Trophoblast cell (in vitro differentiated cells and primary cell): ENCODE measurements around the gene SPRY2.
A peak's percentile ranks its signal among the peaks of the same experiment; 100 is the strongest.

ENCODE experiments used
- DNase-seq, 2 donors: peaks; one replicate each; pipeline ENCODE4 v3.0.0-alpha.2; 2016
- H2AFZ ChIP-seq: 2 replicates; pipeline ENCODE4 v1.6.1; 2013; ENCODE audit warnings: low read length, moderate library complexity, mild to moderate bottlenecking; ENCODE audit not compliant: insufficient read depth, poor library complexity
- H2AK5ac ChIP-seq: 2 replicates; pipeline ENCODE4 v1.6.1; 2013; ENCODE audit warnings: mild to moderate bottlenecking, low read length
- H2BK120ac ChIP-seq: 2 replicates; pipeline ENCODE4 v1.6.1; 2013; ENCODE audit warnings: low read length, mild to moderate bottlenecking, moderate library complexity; ENCODE audit not compliant: insufficient read depth, poor library complexity
- H2BK12ac ChIP-seq: 2 replicates; pipeline ENCODE4 v1.6.1; 2013; ENCODE audit warnings: mild to moderate bottlenecking, low read length, moderate library complexity
- H2BK5ac ChIP-seq: 2 replicates; pipeline ENCODE4 v1.6.1; 2013; ENCODE audit warnings: low read length, low read depth, moderate library complexity, mild to moderate bottlenecking; ENCODE audit not compliant: poor library complexity
- H3K14ac ChIP-seq: 2 replicates; pipeline ENCODE4 v1.6.1; 2013; ENCODE audit warnings: mild to moderate bottlenecking, low read length
- H3K18ac ChIP-seq: 2 replicates; pipeline ENCODE4 v1.6.1; 2013; ENCODE audit warnings: mild to moderate bottlenecking, low read length
- H3K23ac ChIP-seq: 2 replicates; pipeline ENCODE4 v1.6.1; 2013; ENCODE audit warnings: low read length
- H3K27ac ChIP-seq: 2 replicates; pipeline ENCODE4 v1.5.1; 2013; ENCODE audit warnings: low read depth, mild to moderate bottlenecking, inconsistent platforms, low read length, moderate library complexity
- H3K27me3 ChIP-seq: 2 replicates; pipeline ENCODE4 v1.6.1; 2013; ENCODE audit warnings: inconsistent platforms, mild to moderate bottlenecking, low read length, moderate library complexity; ENCODE audit not compliant: insufficient read depth
- H3K36me3 ChIP-seq, 2 experiments: 1 replicate in 1 of 2; 2 replicates in 1 of 2; pipeline ENCODE4 v1.6.1; 2013; ENCODE audit warnings: low read length in 2 of 2, mild to moderate bottlenecking in 2 of 2, moderate library complexity in 1 of 2; ENCODE audit not compliant: insufficient read depth in 2 of 2, control insufficient read depth in 1 of 2
- H3K4ac ChIP-seq: 2 replicates; pipeline ENCODE4 v1.6.1; 2013; ENCODE audit warnings: low read depth, mild to moderate bottlenecking, low read length, moderate library complexity
- H3K4me1 ChIP-seq, 2 experiments: 1 replicate in 1 of 2; 2 replicates in 1 of 2; pipeline ENCODE4 v1.6.1; 2013; ENCODE audit warnings: low read length in 2 of 2, mild to moderate bottlenecking in 2 of 2, moderate library complexity in 1 of 2; ENCODE audit not compliant: insufficient read depth in 2 of 2, control insufficient read depth in 1 of 2
- H3K4me2 ChIP-seq: 2 replicates; pipeline ENCODE4 v1.6.1; 2013; ENCODE audit warnings: inconsistent platforms, mild to moderate bottlenecking, low read length, moderate library complexity
- H3K4me3 ChIP-seq: 2 replicates; pipeline ENCODE4 v1.5.1; 2013; ENCODE audit warnings: mild to moderate bottlenecking, low read depth, low read length, inconsistent platforms
- H3K79me1 ChIP-seq: one replicate; pipeline ENCODE4 v1.6.1; 2013; ENCODE audit warnings: low read length
- H3K79me2 ChIP-seq: 2 replicates; pipeline ENCODE4 v1.6.1; 2013; ENCODE audit warnings: low read length, mild to moderate bottlenecking; ENCODE audit not compliant: control insufficient read depth, insufficient read depth, poor library complexity
- H3K9ac ChIP-seq: 2 replicates; pipeline ENCODE4 v1.6.1; 2013; ENCODE audit warnings: mild to moderate bottlenecking, low read length
- H3K9me3 ChIP-seq: 2 replicates; pipeline ENCODE4 v1.6.1; 2013; ENCODE audit warnings: low read depth, mild to moderate bottlenecking, control low read depth, inconsistent platforms, low read length; ENCODE audit not compliant: insufficient read depth
- H4K12ac ChIP-seq: 2 replicates; pipeline ENCODE4 v1.6.1; 2013; ENCODE audit warnings: low read depth, mild to moderate bottlenecking, low read length, moderate library complexity
- H4K8ac ChIP-seq: 2 replicates; pipeline ENCODE4 v1.6.1; 2013; ENCODE audit warnings: low read depth, mild to moderate bottlenecking, low read length, moderate library complexity
- H4K91ac ChIP-seq: one replicate; pipeline ENCODE4 v1.6.1; 2013; ENCODE audit warnings: low read depth, mild to moderate bottlenecking, low read length, moderate library complexity
- WGBS: extraction: QIAGEN DNeasy Blood & Tissue Kit; methylation state at CpG from one replicate; pipeline ENCODE4 v1.1.7; 2013; ENCODE audit warnings: missing lambda C conversion rate; ENCODE audit not compliant: insufficient read length, insufficient coverage; ENCODE audit errors: extremely low coverage; 5-methylcytosine and 5-hydroxymethylcytosine counted together

The SPRY2 gene

GRCh38 chr13:80363890-80364503 is 23.1 kb upstream of the SPRY2 start:
- no peak overlapping the region for H3K23ac ChIP-seq
- no peaks in the 10 kb centered on the region for H3K27me3 ChIP-seq
- peaks cover 7% of the 10 kb centered on the region in 2 experiments for H3K4me1 ChIP-seq
- no peak overlapping the region for H4K91ac ChIP-seq
- H3K4me2 ChIP-seq, result no peak overlapping the region
- peaks cover 3% of the 10 kb centered on the region for H3K79me1 ChIP-seq
- no peak overlapping the region for H3K9ac ChIP-seq
- H2BK120ac ChIP-seq, result no peak overlapping the region
- H2AK5ac ChIP-seq, result no peak overlapping the region
- no peaks in the 10 kb centered on the region for H3K36me3 ChIP-seq
- no peak overlapping the region for H3K14ac ChIP-seq
- H2BK5ac ChIP-seq, result no peak overlapping the region
- H2AFZ ChIP-seq, result no peak overlapping the region
- no CpG with 5 or more reads among the region's 3 CpGs for WGBS
- no peaks in the 10 kb centered on the region for H3K9me3 ChIP-seq
- no peaks in the 10 kb centered on the region for H3K79me2 ChIP-seq
- H3K27ac ChIP-seq, result no peak overlapping the region
- peak in 1 of 2 donors; percentile 51 for DNase-seq
- H4K8ac ChIP-seq, result no peak overlapping the region
- no peak overlapping the region for H3K4me3 ChIP-seq
- no peak overlapping the region for H2BK12ac ChIP-seq
- H4K12ac ChIP-seq, result no peak overlapping the region
- H3K4ac ChIP-seq, result no peak overlapping the region
- no peak overlapping the region for H3K18ac ChIP-seq

DNA sequence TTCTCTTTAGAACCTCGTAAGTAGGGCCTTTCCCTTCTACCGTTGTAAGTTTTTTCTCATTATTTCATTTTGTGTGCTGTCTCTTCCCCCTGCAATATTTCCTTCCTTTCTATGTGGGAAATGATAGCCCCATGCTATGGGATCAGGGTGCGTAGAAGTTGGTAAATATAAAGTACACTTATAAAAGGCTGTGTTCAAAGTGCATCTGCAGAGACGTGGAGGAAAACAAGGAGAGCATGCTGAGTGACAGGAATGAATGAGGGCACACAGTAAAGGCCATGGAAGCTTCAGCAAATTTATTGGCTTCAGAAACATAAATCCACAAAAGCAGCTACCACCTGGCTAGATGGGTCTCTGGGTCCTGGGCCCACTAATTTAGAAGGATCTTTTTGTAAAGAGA is 21.6 kb upstream of the SPRY2 start:
- Histone ChIP-seq H2AFZ (no peak overlapping the region), H4K12ac (no peak overlapping the region), H2BK5ac (no peak overlapping the region), H3K4me3 (no peak overlapping the region), H3K18ac (no peak overlapping the region), H3K27me3 (no peaks in the 10 kb centered on the region), H4K8ac (no peak overlapping the region), H2AK5ac (no peak overlapping the region), H3K9me3 (no peaks in the 10 kb centered on the region), H3K79me2 (no peaks in the 10 kb centered on the region), H2BK120ac (no peak overlapping the region), H3K36me3 (no peaks in the 10 kb centered on the region), H3K9ac (no peak overlapping the region), H3K4me2 (no peak overlapping the region), H3K14ac (no peak overlapping the region), H2BK12ac (no peak overlapping the region), H3K79me1 (peaks cover under 1% of the 10 kb centered on the region), H3K23ac (no peak overlapping the region), H3K4ac (no peak overlapping the region), H3K27ac (no peak overlapping the region), H4K91ac (no peak overlapping the region), H3K4me1 (peaks cover 7% of the 10 kb centered on the region in 2 experiments)
- no peak for DNase-seq
- no CpG with 5 or more reads among the region's 4 CpGs for WGBS

DNA sequence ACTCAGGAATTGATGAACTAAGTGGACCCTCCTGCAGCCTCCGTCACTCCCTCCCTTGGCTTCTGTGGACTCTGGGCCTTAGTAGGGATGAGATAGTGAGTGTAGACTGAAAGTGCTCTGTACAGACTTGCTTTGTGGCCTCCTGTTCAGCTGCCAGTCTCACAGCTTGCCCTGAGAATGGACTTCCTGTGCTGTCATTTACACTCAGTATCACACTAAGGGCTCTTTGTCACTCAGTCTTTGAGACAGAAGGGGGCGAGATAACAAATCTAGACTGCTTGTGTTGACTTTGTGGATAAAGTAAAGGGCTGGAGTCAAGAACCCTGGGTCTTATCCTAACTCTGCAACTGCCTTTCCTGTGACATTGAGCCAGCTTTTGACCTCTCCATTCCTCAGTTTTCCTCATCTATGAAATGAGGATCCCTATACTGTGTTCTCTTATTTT is 21.0 kb upstream of the SPRY2 start:
- no peak overlapping the region for H2AFZ ChIP-seq
- H2AK5ac ChIP-seq, result no peak overlapping the region
- no peak overlapping the region for H2BK120ac ChIP-seq
- H3K79me1 ChIP-seq, result no peaks in the 10 kb centered on the region
- no peak overlapping the region for H3K23ac ChIP-seq
- no peaks in the 10 kb centered on the region for H3K27me3 ChIP-seq
- H2BK5ac ChIP-seq, result no peak overlapping the region
- no peaks in the 10 kb centered on the region for H3K36me3 ChIP-seq
- H2BK12ac ChIP-seq, result no peak overlapping the region
- H3K4me1 ChIP-seq, result peaks cover 7% of the 10 kb centered on the region in 2 experiments
- H3K9ac ChIP-seq, result no peak overlapping the region
- no peak overlapping the region for H4K91ac ChIP-seq
- no peaks in the 10 kb centered on the region for H3K9me3 ChIP-seq
- H3K79me2 ChIP-seq, result no peaks in the 10 kb centered on the region
- H3K27ac ChIP-seq, result no peak overlapping the region
- no peak overlapping the region for H3K14ac ChIP-seq
- no CpG with 5 or more reads among the region's 2 CpGs for WGBS
- H3K4ac ChIP-seq, result no peak overlapping the region
- H3K4me3 ChIP-seq, result no peak overlapping the region
- no peak overlapping the region for H4K8ac ChIP-seq
- DNase-seq, result no peak
- no peak overlapping the region for H3K4me2 ChIP-seq
- H4K12ac ChIP-seq, result no peak overlapping the region
- no peak overlapping the region for H3K18ac ChIP-seq

GRCh38 chr13:80361298-80361697 is 20.4 kb upstream of the SPRY2 start:
- no peak overlapping the region for H3K9ac ChIP-seq
- H2BK5ac ChIP-seq, result no peak overlapping the region
- peaks cover 1% of the 10 kb centered on the region for H3K9me3 ChIP-seq
- no peak overlapping the region for H2BK12ac ChIP-seq
- H3K4ac ChIP-seq, result no peak overlapping the region
- no peak for DNase-seq
- no peaks in the 10 kb centered on the region for H3K79me1 ChIP-seq
- no peak overlapping the region for H2AK5ac ChIP-seq
- H3K27ac ChIP-seq, result no peak overlapping the region
- H3K79me2 ChIP-seq, result no peaks in the 10 kb centered on the region
- no peaks in the 10 kb centered on the region for H3K36me3 ChIP-seq
- H4K91ac ChIP-seq, result no peak overlapping the region
- H3K4me1 ChIP-seq, result peaks cover 7% of the 10 kb centered on the region in 2 experiments
- no peak overlapping the region for H4K12ac ChIP-seq
- no peak overlapping the region for H3K4me2 ChIP-seq
- no peaks in the 10 kb centered on the region for H3K27me3 ChIP-seq
- H3K18ac ChIP-seq, result no peak overlapping the region
- no peak overlapping the region for H2AFZ ChIP-seq
- no peak overlapping the region for H2BK120ac ChIP-seq
- H3K4me3 ChIP-seq, result no peak overlapping the region
- no peak overlapping the region for H4K8ac ChIP-seq
- no peak overlapping the region for H3K14ac ChIP-seq
- no peak overlapping the region for H3K23ac ChIP-seq
- whole genome bisulfite sequencing, result no CpG with 5 or more reads among the region's 2 CpGs
